CD4-positive, alpha-beta memory T cell (primary cell): ENCODE data around the gene DOCK10. TPM values are rescaled to one million over a fixed set of nuclear protein-coding genes. Genes with fewer than 3 reads are reported as not detected.

Source experiments
- CTCF ChIA-PET: fragments of 350-600 bp; sonication (Branson Sonifier 250); formaldehyde crosslinking; loops from one replicate; lab custom pipeline; 2021; ENCODE audit warnings: inconsistent platforms; ENCODE audit not compliant: partially characterized antibody; lab: Charles Lee
- POLR2A ChIA-PET: fragments of 350-600 bp; sonication (Branson Sonifier 250); formaldehyde crosslinking; loops from one replicate; lab custom pipeline; 2021; ENCODE audit not compliant: partially characterized antibody; lab: Charles Lee
- DNase-seq, 5 donors: peaks; one replicate each; pipeline versions ENCODE4 v3.0.0 to v3.0.0-alpha.2; 2020 to 2022; ENCODE audit warnings: mixed read lengths in 1 of 5
- H3K27ac ChIP-seq: one replicate; pipeline ENCODE4 v1.7.0; 2013; ENCODE audit warnings: low read depth, low read length
- H3K27me3 ChIP-seq: 2 replicates; pipeline ENCODE4 v1.7.0; 2013; ENCODE audit warnings: mild to moderate bottlenecking, low read length, moderate library complexity; ENCODE audit not compliant: insufficient read depth
- H3K36me3 ChIP-seq: 2 replicates; pipeline ENCODE4 v1.7.0; 2013; ENCODE audit warnings: mild to moderate bottlenecking, low read length, moderate library complexity; ENCODE audit not compliant: insufficient read depth
- H3K4me1 ChIP-seq: 2 replicates; pipeline ENCODE4 v1.7.0; 2013; ENCODE audit warnings: mild to moderate bottlenecking, low read length, moderate library complexity; ENCODE audit not compliant: insufficient read depth
- H3K4me3 ChIP-seq, 2 donors: one replicate each; pipeline ENCODE4 v1.7.0; 2013; ENCODE audit warnings: low read length in 2 of 2, mild to moderate bottlenecking in 1 of 2
- H3K9me3 ChIP-seq, 2 donors: one replicate each; pipeline ENCODE4 v1.7.0; 2013; ENCODE audit warnings: low read length in 2 of 2, control low read depth in 1 of 2; ENCODE audit not compliant: control insufficient read depth in 1 of 2
- H3K27ac Mint-ChIP-seq, 7 donors: one replicate each; pipeline ENCODE4 v1.8.0; 2020 to 2021; ENCODE audit warnings: mixed read lengths in 7 of 7, mild to moderate bottlenecking in 6 of 7, inconsistent platforms in 3 of 7, moderate library complexity in 3 of 7
- H3K27me3 Mint-ChIP-seq, 2 donors: one replicate each; pipeline ENCODE4 v1.8.0; 2020 to 2021; ENCODE audit warnings: mixed read lengths in 2 of 2
- H3K36me3 Mint-ChIP-seq, 2 donors: one replicate each; pipeline ENCODE4 v1.8.0; 2020 to 2021; ENCODE audit warnings: mixed read lengths in 2 of 2, inconsistent platforms in 1 of 2, mild to moderate bottlenecking in 1 of 2
- H3K4me1 Mint-ChIP-seq, 4 donors: one replicate each; pipeline ENCODE4 v1.8.0; 2020 to 2021; ENCODE audit warnings: mixed read lengths in 4 of 4, mild to moderate bottlenecking in 1 of 4
- H3K4me3 Mint-ChIP-seq, 8 donors: one replicate each; pipeline ENCODE4 v1.8.0; 2020 to 2021; ENCODE audit warnings: mixed read lengths in 8 of 8, mild to moderate bottlenecking in 7 of 8, moderate library complexity in 6 of 8, inconsistent platforms in 3 of 8
- H3K9me3 Mint-ChIP-seq, 8 donors: one replicate each; pipeline ENCODE4 v1.8.0; 2020 to 2021; ENCODE audit warnings: mixed read lengths in 8 of 8, mild to moderate bottlenecking in 5 of 8, inconsistent platforms in 3 of 8, moderate library complexity in 1 of 8
- intact Hi-C: fragments of 100-400 bp; cut with micrococcal nuclease; formaldehyde crosslinking; loops from one replicate; pipeline ENCODE4 v1.15.1; 2023
- polyA plus RNA-seq, 2 donors: library from polyadenylated mRNA; unstranded; fragments of 300-500 nt; fragmentation: Illumina TruSeq; gene quantifications; one replicate each; pipeline ENCODE4 v1.2.3, GENCODE V29; 2021
- total RNA-seq, 2 experiments: library from RNA; stranded (reverse); gene quantifications; one replicate each; pipeline ENCODE4 v1.2.3, GENCODE V29; 2021

Gene DOCK10
- total and polyA plus RNA-seq, 4 experiments from 2014 or later, result 26.0 to 186 (median 125) TPM

- peak overlapping the region in 2 of 8 donors; percentile 34 to 50 for H3K4me3 Mint-ChIP-seq
- Histone ChIP-seq H3K27me3 (no peaks in the 10 kb centered on the region), H3K4me3 (no peak overlapping the region), H3K36me3 (no peaks in the 10 kb centered on the region), H3K27ac (no peak overlapping the region), H3K4me1 (peaks cover 59% of the 10 kb centered on the region), H3K9me3 (no peaks in the 10 kb centered on the region)
- CTCF ChIA-PET, result interaction anchor here (1.4 kb wide), 1 partner anchor 10 kb away, joined by 4 read pairs; no protein-coding TSS in a partner anchor
- DNase-seq, result no peak
- H3K27me3 Mint-ChIP-seq, result no peaks in the 10 kb centered on the region
- H3K9me3 Mint-ChIP-seq, result no peaks in the 10 kb centered on the region
- H3K4me1 Mint-ChIP-seq, result peaks cover 59 to 94% (median 75%) of the 10 kb centered on the region in 4 donors
- peak overlapping the region in 6 of 7 donors; percentile 60 to 88 (median 76) for H3K27ac Mint-ChIP-seq
- intact Hi-C loops, result loop anchor here (5.0 kb wide), 1 partner anchor 34 kb away; no protein-coding TSS in a partner anchor
- POLR2A ChIA-PET, result interaction anchor here (1.0 to 1.9 kb wide), 5 partner anchors 10 to 32 kb away, joined by 4 to 13 read pairs (median 5); no protein-coding TSS in a partner anchor
- peaks cover 15 to 31% of the 10 kb centered on the region in 2 donors for H3K36me3 Mint-ChIP-seq
Measured at GRCh38 chr2:224958462-224958857, 83.8 kb downstream of the DOCK10 start.

- Histone ChIP-seq H3K4me3 (no peak overlapping the region), H3K27ac (peak overlapping the region; percentile 48), H3K4me1 (peaks cover 66% of the 10 kb centered on the region), H3K36me3 (no peaks in the 10 kb centered on the region), H3K9me3 (no peaks in the 10 kb centered on the region), H3K27me3 (no peaks in the 10 kb centered on the region)
- Mint-ChIP-seq H3K27ac (peak overlapping the region; percentile 85 to 91 (median 87)), H3K4me3 (peak overlapping the region in 7 of 8 donors; percentile 1 to 56 (median 40)), H3K36me3 (peaks cover 11 to 31% of the 10 kb centered on the region in 2 donors), H3K9me3 (no peaks in the 10 kb centered on the region), H3K27me3 (no peaks in the 10 kb centered on the region), H3K4me1 (peaks cover 60 to 94% (median 76%) of the 10 kb centered on the region in 4 donors)
- intact Hi-C loops, result loop anchor here (5.0 kb wide), 1 partner anchor 34 kb away; no protein-coding TSS in a partner anchor
- ChIA-PET POLR2A (interaction anchor here (1.0 to 2.2 kb wide), 9 partner anchors 10 to 31 kb away, joined by 3 to 13 read pairs (median 5); no protein-coding TSS in a partner anchor), CTCF (interaction anchor here (0.6 to 1.6 kb wide), 4 partner anchors 9 to 45 kb away, joined by 3 to 6 read pairs (median 4); no protein-coding TSS in a partner anchor)
- no peak for DNase-seq
Measured at GRCh38 chr2:224957540-224958461, 84.5 kb downstream of the DOCK10 start.

GRCh38 chr2:224956706-224957105 is 85.6 kb downstream of the DOCK10 start:
- H3K27ac ChIP-seq, result no peak overlapping the region
- H3K27me3 Mint-ChIP-seq, result no peaks in the 10 kb centered on the region
- no peak for DNase-seq
- H3K4me1 Mint-ChIP-seq, result peaks cover 59 to 94% (median 76%) of the 10 kb centered on the region in 4 donors
- no peaks in the 10 kb centered on the region for H3K9me3 Mint-ChIP-seq
- intact Hi-C loops, result loop anchor here (5.0 kb wide), 1 partner anchor 36 kb away; no protein-coding TSS in a partner anchor
- H3K4me1 ChIP-seq, result peaks cover 77% of the 10 kb centered on the region
- ChIA-PET POLR2A (interaction anchor here (0.8 to 2.2 kb wide), 5 partner anchors 9 to 29 kb away, joined by 3 to 13 read pairs (median 8); no protein-coding TSS in a partner anchor), CTCF (interaction anchor here (1.6 kb wide), 1 partner anchor 29 kb away, joined by 6 read pairs; no protein-coding TSS in a partner anchor)
- H3K36me3 Mint-ChIP-seq, result peaks cover 10 to 24% of the 10 kb centered on the region in 2 donors
- H3K4me3 ChIP-seq, result no peak overlapping the region
- no peaks in the 10 kb centered on the region for H3K36me3 ChIP-seq
- no peaks in the 10 kb centered on the region for H3K27me3 ChIP-seq
- H3K27ac Mint-ChIP-seq, result peak overlapping the region in 6 of 7 donors; percentile 43 to 88 (median 87)
- H3K9me3 ChIP-seq, result no peaks in the 10 kb centered on the region
- H3K4me3 Mint-ChIP-seq, result no peak overlapping the region

- no peak overlapping the region for H3K27ac ChIP-seq
- no peak for DNase-seq
- Mint-ChIP-seq H3K36me3 (peaks cover 14 to 20% of the 10 kb centered on the region in 2 donors), H3K27me3 (no peaks in the 10 kb centered on the region), H3K4me1 (peaks cover 65 to 95% (median 79%) of the 10 kb centered on the region in 4 donors), H3K4me3 (peak overlapping the region in 1 of 8 donors; percentile 61), H3K27ac (peak overlapping the region in 6 of 7 donors; percentile 30 to 82 (median 58)), H3K9me3 (no peaks in the 10 kb centered on the region)
- H3K4me1 ChIP-seq, result peaks cover 90% of the 10 kb centered on the region
- no peaks in the 10 kb centered on the region for H3K9me3 ChIP-seq
- ChIA-PET CTCF (interaction anchor here (0.7 to 1.4 kb wide), 2 partner anchors 19 to 27 kb away, joined by 3 read pairs; no protein-coding TSS in a partner anchor), POLR2A (interaction anchor here (1.1 to 1.2 kb wide), 3 partner anchors 12 to 27 kb away, joined by 3 to 4 read pairs (median 4); no protein-coding TSS in a partner anchor)
- intact Hi-C loops, result loop anchor here (1.0 to 5.0 kb wide), 2 partner anchors 8 to 37 kb away; no protein-coding TSS in a partner anchor
- no peaks in the 10 kb centered on the region for H3K36me3 ChIP-seq
- no peaks in the 10 kb centered on the region for H3K27me3 ChIP-seq
- H3K4me3 ChIP-seq, result no peak overlapping the region
Measured at GRCh38 chr2:224954980-224955379, 87.3 kb downstream of the DOCK10 start.

- DNase-seq, result peak; percentile 43 to 60 (median 51)
- Mint-ChIP-seq H3K27ac (peak overlapping the region; percentile 65 to 88 (median 77)), H3K36me3 (peaks cover 16 to 22% of the 10 kb centered on the region in 2 donors), H3K4me1 (peaks cover 61 to 95% (median 76%) of the 10 kb centered on the region in 4 donors), H3K9me3 (no peaks in the 10 kb centered on the region), H3K4me3 (peak overlapping the region in 7 of 8 donors; percentile 35 to 75 (median 63)), H3K27me3 (no peaks in the 10 kb centered on the region)
- no peak overlapping the region for H3K4me3 ChIP-seq
- ChIA-PET CTCF (interaction anchor here (0.8 to 1.3 kb wide), 9 partner anchors 10 to 87 kb away, joined by 3 to 5 read pairs (median 4); no protein-coding TSS in a partner anchor), POLR2A (interaction anchor here (0.7 to 17.7 kb wide), 11 partner anchors 9 to 100 kb away, joined by 3 to 279 read pairs (median 4); partner anchors contain the start of gene DOCK10)
- H3K4me1 ChIP-seq, result peaks cover 88% of the 10 kb centered on the region
- H3K27me3 ChIP-seq, result no peaks in the 10 kb centered on the region
- H3K36me3 ChIP-seq, result no peaks in the 10 kb centered on the region
- no peaks in the 10 kb centered on the region for H3K9me3 ChIP-seq
- intact Hi-C loops, result no loop called here
- peak overlapping the region; percentile 11 for H3K27ac ChIP-seq
Measured at GRCh38 chr2:224952936-224953657, 89.2 kb downstream of the DOCK10 start.

- POLR2A ChIA-PET, result interaction anchor here (17.7 kb wide), 1 partner anchor 21 kb away, joined by 279 read pairs; no protein-coding TSS in a partner anchor
- H3K4me1 ChIP-seq, result peaks cover 88% of the 10 kb centered on the region
- Mint-ChIP-seq H3K4me1 (peaks cover 61 to 95% (median 77%) of the 10 kb centered on the region in 4 donors), H3K27me3 (no peaks in the 10 kb centered on the region), H3K4me3 (peak overlapping the region in 4 of 8 donors; percentile 12 to 72 (median 22)), H3K36me3 (peaks cover 16 to 18% of the 10 kb centered on the region in 2 donors), H3K27ac (peak overlapping the region; percentile 39 to 94 (median 81)), H3K9me3 (no peaks in the 10 kb centered on the region)
- H3K27me3 ChIP-seq, result no peaks in the 10 kb centered on the region
- no peaks in the 10 kb centered on the region for H3K9me3 ChIP-seq
- no peaks in the 10 kb centered on the region for H3K36me3 ChIP-seq
- intact Hi-C loops, result no loop called here
- no peak for DNase-seq
- H3K4me3 ChIP-seq, result no peak overlapping the region
- CTCF ChIA-PET, result interaction anchor here (1.2 to 2.5 kb wide), 3 partner anchors 14 to 88 kb away, joined by 3 to 9 read pairs (median 5); no protein-coding TSS in a partner anchor
- no peak overlapping the region for H3K27ac ChIP-seq
Measured at GRCh38 chr2:224951723-224952481, 90.4 kb downstream of the DOCK10 start.
